ENCODE results near the gene KANK2.

GRCh38 chr19:11233073-11233472 is 35.7 kb upstream of the KANK2 start:
- TF ChIP-seq POLR2A (IDR thresholded peaks at IDR 0.05; ENCODE audit: low read length), result no peak
- no peak for TF ChIP-seq GATA1 (IDR thresholded peaks at IDR 0.05; ENCODE audit: low read depth, low read length)

Data from erythroblast (primary cell).